ENCODE results near the gene SLC2A10.

The SLC2A10 gene

DNA sequence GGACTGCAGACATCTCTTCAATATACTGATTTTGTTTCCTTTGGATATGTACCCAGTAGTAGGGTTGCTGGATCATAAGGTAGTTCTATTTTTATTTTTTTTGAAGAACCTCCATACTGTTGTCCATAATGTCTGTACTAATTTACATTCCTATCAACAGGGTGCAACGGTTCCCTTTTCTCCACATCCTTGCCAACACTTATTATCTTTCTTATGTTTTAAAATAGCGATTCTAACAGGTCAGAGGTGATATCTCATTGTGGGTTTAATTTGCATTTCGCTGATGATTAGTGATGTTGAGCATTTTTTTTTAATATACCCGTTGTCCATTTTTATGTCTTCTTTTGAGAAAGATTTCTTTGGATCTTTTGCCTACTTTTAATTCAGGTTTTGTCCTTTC is 18.3 kb upstream of the SLC2A10 start:
- DNase-seq, result no peak
- no peaks in the 10 kb centered on the region for H3K36me3 ChIP-seq (ENCODE audit: control insufficient read depth, insufficient read depth, low read length)
- no peaks in the 10 kb centered on the region for H3K27me3 ChIP-seq (replicated peaks; ENCODE audit: control insufficient read depth, insufficient read depth, low read length, poor library complexity, severe bottlenecking)
- H3K4me1 ChIP-seq (ENCODE audit: control insufficient read depth, insufficient read depth, low read length, poor library complexity, severe bottlenecking), result peaks cover 20% of the 10 kb centered on the region
- no peak overlapping the region for H3K27ac ChIP-seq (ENCODE audit: insufficient read depth, low read length, poor library complexity, severe bottlenecking)
- H3K9me3 ChIP-seq (ENCODE audit: control insufficient read depth, low read length), result no peaks in the 10 kb centered on the region
- no peak overlapping the region for H3K4me3 ChIP-seq (ENCODE audit: insufficient read depth, low read depth, low read length, poor library complexity, severe bottlenecking)

DNA sequence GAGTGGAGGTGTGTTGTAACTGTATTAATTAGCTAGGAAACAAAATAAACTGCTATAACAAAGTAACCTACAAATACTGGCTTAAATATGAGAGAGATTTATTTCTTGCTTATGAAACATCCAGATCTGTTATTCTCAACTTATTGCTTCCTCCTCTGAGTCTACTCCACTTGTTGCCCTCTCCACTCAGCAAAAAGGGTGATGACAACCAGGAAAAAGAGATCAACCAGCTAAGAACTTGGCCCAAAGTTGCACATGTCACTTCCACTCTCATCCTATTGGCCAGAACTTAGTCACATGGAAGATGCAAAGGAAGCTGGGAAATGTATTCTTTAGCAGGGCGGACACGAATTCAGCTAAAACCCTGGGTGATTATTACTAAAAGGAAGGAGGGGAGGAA is 15.0 kb upstream of the SLC2A10 start:
- H3K27me3 ChIP-seq (replicated peaks; ENCODE audit: control insufficient read depth, insufficient read depth, low read length, poor library complexity, severe bottlenecking), result no peaks in the 10 kb centered on the region
- no peak overlapping the region for H3K27ac ChIP-seq (ENCODE audit: insufficient read depth, low read length, poor library complexity, severe bottlenecking)
- no peak overlapping the region for H3K4me3 ChIP-seq (ENCODE audit: insufficient read depth, low read depth, low read length, poor library complexity, severe bottlenecking)
- no peaks in the 10 kb centered on the region for H3K9me3 ChIP-seq (ENCODE audit: control insufficient read depth, low read length)
- no peaks in the 10 kb centered on the region for H3K36me3 ChIP-seq (ENCODE audit: control insufficient read depth, insufficient read depth, low read length)
- no peak for DNase-seq
- no peaks in the 10 kb centered on the region for H3K4me1 ChIP-seq (ENCODE audit: control insufficient read depth, insufficient read depth, low read length, poor library complexity, severe bottlenecking)

DNA sequence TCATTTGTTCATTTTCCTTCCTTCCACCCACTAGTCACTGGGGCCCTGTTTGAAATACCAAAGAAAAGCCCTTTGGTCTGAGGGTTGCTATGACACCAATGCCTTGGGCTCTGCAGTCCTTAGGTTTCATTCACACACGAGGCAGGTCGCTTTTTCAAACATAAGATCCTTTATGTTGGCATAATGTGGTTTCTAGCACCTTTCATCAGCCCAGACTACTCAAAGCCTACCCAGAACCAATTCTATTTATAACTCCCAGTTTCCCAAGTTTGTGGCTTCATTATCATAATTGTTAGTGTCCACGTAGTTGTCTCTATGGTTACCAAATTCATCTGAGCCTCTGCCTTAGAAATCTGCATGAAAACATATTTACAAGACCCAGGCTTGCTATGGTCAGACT is 13.6 kb upstream of the SLC2A10 start:
- DNase-seq, result no peak
- Histone ChIP-seq H3K27me3 (replicated peaks; ENCODE audit: control insufficient read depth, insufficient read depth, low read length, poor library complexity, severe bottlenecking) (no peaks in the 10 kb centered on the region), H3K9me3 (ENCODE audit: control insufficient read depth, low read length) (no peaks in the 10 kb centered on the region), H3K36me3 (ENCODE audit: control insufficient read depth, insufficient read depth, low read length) (no peaks in the 10 kb centered on the region), H3K4me1 (ENCODE audit: control insufficient read depth, insufficient read depth, low read length, poor library complexity, severe bottlenecking) (no peaks in the 10 kb centered on the region), H3K27ac (ENCODE audit: insufficient read depth, low read length, poor library complexity, severe bottlenecking) (no peak overlapping the region), H3K4me3 (ENCODE audit: insufficient read depth, low read depth, low read length, poor library complexity, severe bottlenecking) (no peak overlapping the region)

DNA sequence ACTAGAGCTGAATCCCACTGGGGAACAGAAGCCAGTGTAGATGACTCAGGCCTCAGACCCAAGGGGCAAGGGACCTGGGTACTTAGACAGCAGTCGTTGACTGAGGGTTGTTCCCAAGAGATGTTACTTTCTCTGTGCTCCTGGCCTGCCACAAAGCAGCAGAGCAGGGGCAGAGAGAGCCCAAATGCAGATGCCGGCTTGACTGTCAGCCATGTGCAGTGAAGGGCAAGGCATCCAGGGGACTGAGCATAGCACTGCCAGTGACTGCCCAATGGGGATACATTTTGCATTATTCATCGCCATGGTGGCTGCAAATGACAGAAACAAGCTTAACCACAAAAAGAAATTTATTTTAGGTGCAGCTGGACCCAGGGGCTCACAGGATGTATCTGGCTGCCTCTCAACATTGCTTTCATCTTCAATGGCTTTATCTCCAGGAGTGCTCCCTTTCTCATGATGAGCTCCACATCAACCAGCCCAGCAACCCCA is 12.6 kb upstream of the SLC2A10 start:
- Histone ChIP-seq H3K4me1 (ENCODE audit: control insufficient read depth, insufficient read depth, low read length, poor library complexity, severe bottlenecking) (no peaks in the 10 kb centered on the region), H3K27ac (ENCODE audit: insufficient read depth, low read length, poor library complexity, severe bottlenecking) (no peak overlapping the region), H3K36me3 (ENCODE audit: control insufficient read depth, insufficient read depth, low read length) (no peaks in the 10 kb centered on the region), H3K9me3 (ENCODE audit: control insufficient read depth, low read length) (no peaks in the 10 kb centered on the region), H3K27me3 (replicated peaks; ENCODE audit: control insufficient read depth, insufficient read depth, low read length, poor library complexity, severe bottlenecking) (no peaks in the 10 kb centered on the region), H3K4me3 (ENCODE audit: insufficient read depth, low read depth, low read length, poor library complexity, severe bottlenecking) (no peak overlapping the region)
- no peak for DNase-seq

DNA sequence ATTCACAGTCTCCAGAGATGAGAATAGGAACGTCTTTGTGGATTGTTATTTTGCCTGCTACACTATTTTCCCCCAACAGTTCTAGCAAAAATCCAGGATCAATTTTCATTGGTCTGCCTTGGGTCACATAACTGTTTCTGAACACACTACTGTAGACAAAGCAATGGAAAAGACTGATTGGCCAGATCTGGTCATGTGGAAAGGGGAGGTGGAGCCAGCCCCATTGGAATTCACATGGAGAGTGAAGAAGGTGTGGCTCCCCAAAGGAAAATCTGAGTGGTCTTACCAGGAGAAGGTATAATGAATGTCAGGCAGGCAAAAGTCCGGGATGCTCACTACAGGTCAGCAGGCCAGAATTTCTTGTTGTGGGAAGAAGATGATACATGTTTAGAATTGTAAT is 10.7 kb upstream of the SLC2A10 start:
- Histone ChIP-seq H3K27me3 (replicated peaks; ENCODE audit: control insufficient read depth, insufficient read depth, low read length, poor library complexity, severe bottlenecking) (no peaks in the 10 kb centered on the region), H3K4me3 (ENCODE audit: insufficient read depth, low read depth, low read length, poor library complexity, severe bottlenecking) (no peak overlapping the region), H3K27ac (ENCODE audit: insufficient read depth, low read length, poor library complexity, severe bottlenecking) (no peak overlapping the region), H3K9me3 (ENCODE audit: control insufficient read depth, low read length) (no peaks in the 10 kb centered on the region), H3K4me1 (ENCODE audit: control insufficient read depth, insufficient read depth, low read length, poor library complexity, severe bottlenecking) (no peaks in the 10 kb centered on the region), H3K36me3 (ENCODE audit: control insufficient read depth, insufficient read depth, low read length) (no peaks in the 10 kb centered on the region)
- DNase-seq, result no peak

DNA sequence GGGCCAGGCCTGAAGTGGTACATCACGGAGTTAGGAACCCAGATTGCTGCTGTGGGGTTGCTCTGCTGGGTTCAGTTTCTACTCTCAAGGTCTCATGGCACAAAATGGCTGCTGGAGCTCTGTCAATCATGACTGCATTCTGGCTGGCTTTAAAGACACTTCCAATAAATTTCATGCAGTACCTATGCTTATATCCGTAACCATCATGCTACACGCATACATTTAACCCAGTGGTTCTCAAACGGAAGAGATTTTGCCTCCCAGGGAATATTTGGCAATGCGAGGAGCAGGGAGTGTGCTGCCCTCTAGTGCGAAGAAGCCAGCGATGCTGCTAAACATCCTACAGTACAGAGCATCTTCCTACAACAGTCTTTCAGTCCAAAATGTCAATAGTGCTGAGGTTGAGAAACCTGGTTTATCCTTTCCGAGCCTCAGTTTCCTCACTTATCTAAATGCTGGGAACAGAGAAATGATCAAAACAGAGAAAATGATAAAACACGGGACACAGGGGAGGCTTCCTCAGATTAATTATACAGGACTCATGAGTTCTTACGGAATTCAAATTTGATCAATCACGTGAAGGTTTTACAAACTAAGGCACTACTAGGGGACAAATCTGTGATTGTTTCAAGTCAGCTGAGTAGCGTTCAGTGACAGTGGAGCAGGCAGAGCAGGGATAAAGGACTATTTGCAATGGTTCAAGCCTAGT is 9.6 kb upstream of the SLC2A10 start:
- DNase-seq, result no peak
- Histone ChIP-seq H3K4me3 (ENCODE audit: insufficient read depth, low read depth, low read length, poor library complexity, severe bottlenecking) (no peak overlapping the region), H3K4me1 (ENCODE audit: control insufficient read depth, insufficient read depth, low read length, poor library complexity, severe bottlenecking) (no peaks in the 10 kb centered on the region), H3K27me3 (replicated peaks; ENCODE audit: control insufficient read depth, insufficient read depth, low read length, poor library complexity, severe bottlenecking) (no peaks in the 10 kb centered on the region), H3K36me3 (ENCODE audit: control insufficient read depth, insufficient read depth, low read length) (no peaks in the 10 kb centered on the region), H3K27ac (ENCODE audit: insufficient read depth, low read length, poor library complexity, severe bottlenecking) (no peak overlapping the region), H3K9me3 (ENCODE audit: control insufficient read depth, low read length) (no peaks in the 10 kb centered on the region)

DNA sequence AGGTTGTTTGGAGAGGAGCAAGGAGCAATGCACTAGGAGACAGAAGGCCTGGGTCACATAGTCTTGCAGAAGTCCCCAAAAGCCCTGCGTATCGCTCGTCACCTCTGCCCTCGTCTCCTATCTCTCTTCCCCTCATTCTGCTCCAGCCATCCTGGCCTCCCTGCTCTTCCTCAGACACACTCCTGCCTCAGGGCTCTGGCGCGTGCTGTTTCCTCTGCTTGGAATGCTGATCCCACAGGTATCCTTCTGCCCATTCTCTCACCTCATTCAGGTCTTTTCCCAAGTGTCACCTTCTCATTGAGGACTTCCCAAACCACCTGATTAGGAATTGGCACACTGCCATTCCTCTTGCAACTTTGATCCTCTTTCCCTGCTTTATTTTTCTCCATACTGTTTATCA is 9.0 kb upstream of the SLC2A10 start:
- Histone ChIP-seq H3K27me3 (replicated peaks; ENCODE audit: control insufficient read depth, insufficient read depth, low read length, poor library complexity, severe bottlenecking) (no peaks in the 10 kb centered on the region), H3K4me1 (ENCODE audit: control insufficient read depth, insufficient read depth, low read length, poor library complexity, severe bottlenecking) (no peaks in the 10 kb centered on the region), H3K9me3 (ENCODE audit: control insufficient read depth, low read length) (no peaks in the 10 kb centered on the region), H3K36me3 (ENCODE audit: control insufficient read depth, insufficient read depth, low read length) (no peaks in the 10 kb centered on the region), H3K27ac (ENCODE audit: insufficient read depth, low read length, poor library complexity, severe bottlenecking) (no peak overlapping the region), H3K4me3 (ENCODE audit: insufficient read depth, low read depth, low read length, poor library complexity, severe bottlenecking) (no peak overlapping the region)
- DNase-seq, result no peak

DNA sequence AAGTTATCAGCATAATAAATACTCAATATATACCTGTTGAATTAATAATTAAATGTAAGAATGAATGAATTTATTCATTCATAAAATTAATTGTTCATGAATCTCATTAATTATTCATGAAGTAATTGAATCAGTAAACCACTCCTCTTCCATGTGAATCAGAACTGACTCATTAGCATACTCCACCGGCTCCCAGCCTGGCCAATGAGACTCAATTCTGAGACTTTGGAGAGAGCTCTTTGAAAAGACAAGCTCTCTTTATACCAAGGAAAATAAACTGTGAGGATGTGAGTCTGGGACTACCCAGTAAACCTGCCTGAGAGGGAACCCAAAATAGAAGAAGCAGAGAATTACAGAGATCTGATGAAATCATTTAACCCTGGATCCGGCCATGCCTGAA is 8.4 kb upstream of the SLC2A10 start:
- H3K9me3 ChIP-seq (ENCODE audit: control insufficient read depth, low read length), result no peaks in the 10 kb centered on the region
- DNase-seq, result no peak
- H3K36me3 ChIP-seq (ENCODE audit: control insufficient read depth, insufficient read depth, low read length), result no peaks in the 10 kb centered on the region
- no peaks in the 10 kb centered on the region for H3K27me3 ChIP-seq (replicated peaks; ENCODE audit: control insufficient read depth, insufficient read depth, low read length, poor library complexity, severe bottlenecking)
- H3K4me1 ChIP-seq (ENCODE audit: control insufficient read depth, insufficient read depth, low read length, poor library complexity, severe bottlenecking), result no peaks in the 10 kb centered on the region
- H3K4me3 ChIP-seq (ENCODE audit: insufficient read depth, low read depth, low read length, poor library complexity, severe bottlenecking), result no peak overlapping the region
- no peak overlapping the region for H3K27ac ChIP-seq (ENCODE audit: insufficient read depth, low read length, poor library complexity, severe bottlenecking)

DNA sequence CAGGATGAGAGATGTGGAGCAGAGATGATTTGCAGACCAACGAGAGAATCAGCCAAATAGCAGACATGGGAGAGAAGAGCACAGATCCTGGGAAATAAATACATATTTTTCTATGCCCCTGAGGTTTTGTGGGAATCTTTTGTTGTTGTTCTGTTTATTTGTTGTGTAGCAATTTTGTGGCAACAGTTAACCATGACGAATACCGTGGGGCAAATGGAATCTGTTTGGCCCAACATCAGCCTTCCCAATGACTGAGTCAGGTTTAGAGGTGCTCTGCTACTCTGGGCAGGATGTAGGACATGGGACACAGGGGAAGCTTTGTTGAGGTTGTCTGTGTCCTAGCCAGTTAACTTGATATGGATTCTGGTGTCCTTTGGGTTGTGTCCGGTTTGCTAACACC is 7.9 kb upstream of the SLC2A10 start:
- Histone ChIP-seq H3K27me3 (replicated peaks; ENCODE audit: control insufficient read depth, insufficient read depth, low read length, poor library complexity, severe bottlenecking) (no peaks in the 10 kb centered on the region), H3K4me1 (ENCODE audit: control insufficient read depth, insufficient read depth, low read length, poor library complexity, severe bottlenecking) (no peaks in the 10 kb centered on the region), H3K9me3 (ENCODE audit: control insufficient read depth, low read length) (no peaks in the 10 kb centered on the region), H3K4me3 (ENCODE audit: insufficient read depth, low read depth, low read length, poor library complexity, severe bottlenecking) (no peak overlapping the region), H3K36me3 (ENCODE audit: control insufficient read depth, insufficient read depth, low read length) (no peaks in the 10 kb centered on the region), H3K27ac (ENCODE audit: insufficient read depth, low read length, poor library complexity, severe bottlenecking) (no peak overlapping the region)
- DNase-seq, result no peak

DNA sequence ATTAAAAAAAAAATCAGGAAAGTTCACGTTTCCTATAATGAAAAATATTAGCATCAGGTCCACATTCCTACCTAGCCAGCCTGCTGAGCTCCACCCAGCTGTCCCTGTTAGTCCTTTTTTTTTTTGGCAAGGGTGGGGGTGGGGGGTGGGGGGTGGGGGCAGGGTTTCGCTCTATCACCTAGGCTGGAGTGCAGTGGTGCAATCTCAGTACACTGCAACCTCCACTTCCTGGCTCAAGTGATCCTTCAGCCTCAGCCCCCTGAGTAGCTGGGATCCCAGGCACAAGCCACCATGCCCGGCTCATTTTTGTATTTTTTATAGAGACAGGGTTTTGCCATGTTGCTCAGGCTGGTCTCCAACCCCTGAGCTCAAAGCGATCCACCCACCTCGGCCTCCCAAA is 7.5 kb upstream of the SLC2A10 start:
- DNase-seq, result no peak
- Histone ChIP-seq H3K9me3 (ENCODE audit: control insufficient read depth, low read length) (no peaks in the 10 kb centered on the region), H3K36me3 (ENCODE audit: control insufficient read depth, insufficient read depth, low read length) (no peaks in the 10 kb centered on the region), H3K4me1 (ENCODE audit: control insufficient read depth, insufficient read depth, low read length, poor library complexity, severe bottlenecking) (no peaks in the 10 kb centered on the region), H3K4me3 (ENCODE audit: insufficient read depth, low read depth, low read length, poor library complexity, severe bottlenecking) (no peak overlapping the region), H3K27me3 (replicated peaks; ENCODE audit: control insufficient read depth, insufficient read depth, low read length, poor library complexity, severe bottlenecking) (no peaks in the 10 kb centered on the region), H3K27ac (ENCODE audit: insufficient read depth, low read length, poor library complexity, severe bottlenecking) (no peak overlapping the region)
